Measurements from ENCODE around the gene CHSY3.

- TF ChIP-seq, protein P1, sequence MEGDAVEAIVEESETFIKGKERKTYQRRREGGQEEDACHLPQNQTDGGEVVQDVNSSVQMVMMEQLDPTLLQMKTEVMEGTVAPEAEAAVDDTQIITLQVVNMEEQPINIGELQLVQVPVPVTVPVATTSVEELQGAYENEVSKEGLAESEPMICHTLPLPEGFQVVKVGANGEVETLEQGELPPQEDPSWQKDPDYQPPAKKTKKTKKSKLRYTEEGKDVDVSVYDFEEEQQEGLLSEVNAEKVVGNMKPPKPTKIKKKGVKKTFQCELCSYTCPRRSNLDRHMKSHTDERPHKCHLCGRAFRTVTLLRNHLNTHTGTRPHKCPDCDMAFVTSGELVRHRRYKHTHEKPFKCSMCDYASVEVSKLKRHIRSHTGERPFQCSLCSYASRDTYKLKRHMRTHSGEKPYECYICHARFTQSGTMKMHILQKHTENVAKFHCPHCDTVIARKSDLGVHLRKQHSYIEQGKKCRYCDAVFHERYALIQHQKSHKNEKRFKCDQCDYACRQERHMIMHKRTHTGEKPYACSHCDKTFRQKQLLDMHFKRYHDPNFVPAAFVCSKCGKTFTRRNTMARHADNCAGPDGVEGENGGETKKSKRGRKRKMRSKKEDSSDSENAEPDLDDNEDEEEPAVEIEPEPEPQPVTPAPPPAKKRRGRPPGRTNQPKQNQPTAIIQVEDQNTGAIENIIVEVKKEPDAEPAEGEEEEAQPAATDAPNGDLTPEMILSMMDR (IDR thresholded peaks at IDR 0.05) = no peak
- TF ChIP-seq POLR2A (IDR thresholded peaks at IDR 0.05) = no peak
Measured at GRCh38 chr5:129857116-129857515, 47.1 kb upstream of the CHSY3 start.
